ENCODE measurements around the gene WDR70.

GRCh38 chr5:37637165-37637845 lies 258.2 kb downstream of the WDR70 start:
- no peak for TF ChIP-seq CTCF (IDR thresholded peaks at IDR 0.05)
- no peak for TF ChIP-seq POLR2A (IDR thresholded peaks at IDR 0.05)
